A549 treated with Mapracorat at 1 μM for 4 hours (cell line): ENCODE results near the gene TMTC4. TPM values are rescaled to one million over a fixed set of nuclear protein-coding genes. Genes with fewer than 3 reads are reported as not detected.

Source experiments
- total RNA-seq: library from RNA; stranded (reverse); fragments of 200-300 nt; extraction: Qiagen RNA extraction; gene quantifications from 5 replicates; pipeline ENCODE4 v1.2.3, GENCODE V29; 2022

Gene TMTC4
- total RNA-seq: 9.1 to 13.9 TPM (median 11.5 TPM) in 5 replicates

GRCh38 chr13:100674572-100674871 is at the start of gene TMTC4:
Gene TMTC4 (minus strand): TSS chr13:100674795. CDS start chr13:100670362, 4,433 bp downstream.

GRCh38 chr13:100588331-100589177 is 86.0 kb downstream of the TMTC4 start, which contains the start of gene GGACT:
Gene GGACT (minus strand): TSS chr13:100588789. CDS start chr13:100532591, 56,198 bp downstream.

Other genes with a start within 250 kb of the TMTC4 start
- 2.9 to 5.5 TPM (median 3.6 TPM) in 5 replicates for gene GGACT, start 86.0 kb downstream of the TMTC4 start, total RNA-seq